Fibroblast of villous mesenchyme (primary cell): ENCODE measurements around the gene ELP5. TPM values are rescaled to one million over a fixed set of nuclear protein-coding genes. Genes with fewer than 3 reads are reported as not detected.

Experiments
- DNase-seq: peaks from one replicate; pipeline ENCODE4 v3.0.0-alpha.2; 2010; ENCODE audit warnings: low read depth
- H3K4me3 ChIP-seq: 2 replicates; pipeline ENCODE4 v1.5.1; 2011; ENCODE audit warnings: low read depth, mild to moderate bottlenecking, low read length
- CTCF ChIP-seq: IDR thresholded peaks from 2 replicates; pipeline ENCODE4 v1.5.1; 2012; ENCODE audit warnings: low read depth, mild to moderate bottlenecking, low read length; ENCODE audit not compliant: insufficient read depth
- total RNA-seq: library from RNA; depleted of rRNA; stranded (reverse); fragments of >200 nt; gene quantifications from 2 replicates; pipeline ENCODE4 v1.2.3, GENCODE V29; 2012

Gene ELP5
- total RNA-seq, 1 donor: 36.3 TPM

- no peak for TF ChIP-seq CTCF
- H3K4me3 ChIP-seq: peak overlapping the region; percentile 78
Observed at GRCh38 chr17:7232114-7232513, 19.9 kb upstream of the ELP5 start.

GRCh38 chr17:7233701-7234082, 18.3 kb upstream of the ELP5 start:
- H3K4me3 ChIP-seq: peak overlapping the region; percentile 78
- no peak for TF ChIP-seq CTCF

More at GRCh38 chr17:7232114-7232513, 19.9 kb upstream of the ELP5 start:
- no peak for DNase-seq

GRCh38 chr17:7234083-7234951, 17.7 kb upstream of the ELP5 start, which contains the start of gene DVL2:
TSS of gene DVL2 (minus strand) at chr17:7234517. CDS start at chr17:7234262, 255 bp downstream.
- H3K4me3 ChIP-seq: peak within 1 kb of the TSS; percentile 78
- DNase-seq: peak; percentile 96
- TF ChIP-seq CTCF: no peak

More at GRCh38 chr17:7233701-7234082, 18.3 kb upstream of the ELP5 start:
- no peak for DNase-seq

- DNase-seq: no peak
- no peak overlapping the region for H3K4me3 ChIP-seq
- TF ChIP-seq CTCF: no peak
Observed at GRCh38 chr17:7235693-7236665, 16.0 kb upstream of the ELP5 start.

GRCh38 chr17:7236808-7237207, 15.2 kb upstream of the ELP5 start:
- TF ChIP-seq CTCF: no peak
- no peak for DNase-seq
- peak overlapping the region; percentile 99 for H3K4me3 ChIP-seq

GRCh38 chr17:7237266-7237760, 14.7 kb upstream of the ELP5 start:
- TF ChIP-seq CTCF: no peak
- DNase-seq: no peak
- peak overlapping the region; percentile 99 for H3K4me3 ChIP-seq
